Peyer's patch (tissue), 4 donors: ENCODE measurements around the gene HRH1.

Experiments
- POLR2A ChIP-seq, 2 donors: fragments of 450-650 bp; IDR thresholded peaks; one replicate each; pipeline ENCODE4 v1.5.1; 2017; ENCODE audit warnings: antibody characterized with exemption in 2 of 2, mild to moderate bottlenecking in 2 of 2, moderate library complexity in 2 of 2
- TF ChIP-seq, protein P1 (sequence below), 6 experiments: fragments of 450-650 bp in 4 of 6; fragments of 200-600 bp in 2 of 6; sonication (generic) in 1 of 6; IDR thresholded peaks; one replicate each; pipeline ENCODE4 v1.5.1; 2017 to 2019; ENCODE audit warnings: antibody characterized with exemption in 6 of 6, mild to moderate bottlenecking in 3 of 6, moderate library complexity in 1 of 6

DNA sequence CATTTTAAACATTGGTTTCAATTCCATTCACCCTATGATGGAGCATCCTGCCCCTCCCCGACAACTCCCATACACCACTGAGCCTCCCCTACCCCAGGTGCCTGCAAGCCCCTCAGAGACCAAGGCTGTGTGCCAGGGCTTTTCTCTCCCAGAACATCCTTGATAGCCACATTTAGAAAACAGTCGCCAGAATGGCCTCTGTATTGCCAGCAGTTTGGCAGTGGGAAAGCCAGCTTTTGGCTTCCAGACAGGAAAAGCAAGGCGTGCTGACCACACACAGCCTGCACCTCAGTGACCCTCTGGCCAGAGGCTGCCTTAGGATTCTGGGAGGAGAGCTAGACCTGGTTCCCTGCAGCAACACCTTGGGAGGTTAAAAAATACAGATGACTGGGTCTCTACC, 18.2 kb upstream of the HRH1 start:
- TF ChIP-seq POLR2A (IDR thresholded peaks at IDR 0.05), result no peak
- TF ChIP-seq, protein P1, sequence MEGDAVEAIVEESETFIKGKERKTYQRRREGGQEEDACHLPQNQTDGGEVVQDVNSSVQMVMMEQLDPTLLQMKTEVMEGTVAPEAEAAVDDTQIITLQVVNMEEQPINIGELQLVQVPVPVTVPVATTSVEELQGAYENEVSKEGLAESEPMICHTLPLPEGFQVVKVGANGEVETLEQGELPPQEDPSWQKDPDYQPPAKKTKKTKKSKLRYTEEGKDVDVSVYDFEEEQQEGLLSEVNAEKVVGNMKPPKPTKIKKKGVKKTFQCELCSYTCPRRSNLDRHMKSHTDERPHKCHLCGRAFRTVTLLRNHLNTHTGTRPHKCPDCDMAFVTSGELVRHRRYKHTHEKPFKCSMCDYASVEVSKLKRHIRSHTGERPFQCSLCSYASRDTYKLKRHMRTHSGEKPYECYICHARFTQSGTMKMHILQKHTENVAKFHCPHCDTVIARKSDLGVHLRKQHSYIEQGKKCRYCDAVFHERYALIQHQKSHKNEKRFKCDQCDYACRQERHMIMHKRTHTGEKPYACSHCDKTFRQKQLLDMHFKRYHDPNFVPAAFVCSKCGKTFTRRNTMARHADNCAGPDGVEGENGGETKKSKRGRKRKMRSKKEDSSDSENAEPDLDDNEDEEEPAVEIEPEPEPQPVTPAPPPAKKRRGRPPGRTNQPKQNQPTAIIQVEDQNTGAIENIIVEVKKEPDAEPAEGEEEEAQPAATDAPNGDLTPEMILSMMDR (IDR thresholded peaks at IDR 0.05), result no peak
